ENCODE data around the gene CAMK2N1.

Gene CAMK2N1

GRCh38 chr1:20442920-20443625, 42.9 kb downstream of the CAMK2N1 start:
- no peak for DNase-seq

- peak; percentile 49 for DNase-seq
Measured at GRCh38 chr1:20440785-20441200, 45.2 kb downstream of the CAMK2N1 start.

- no peak for DNase-seq
Measured at GRCh38 chr1:20439282-20439681, 46.7 kb downstream of the CAMK2N1 start.

- DNase-seq: no peak
Measured at GRCh38 chr1:20437640-20438039, 48.4 kb downstream of the CAMK2N1 start.

GRCh38 chr1:20432891-20433290, 53.1 kb downstream of the CAMK2N1 start:
- no peak for DNase-seq
